Esophagus squamous epithelium (tissue), 4 donors: ENCODE measurements around the gene FAS.

Source experiments
- POLR2A ChIP-seq, 4 donors: fragments of 450-650 bp; IDR thresholded peaks; one replicate each; pipeline ENCODE4 v1.6.1; 2017; ENCODE audit warnings: antibody characterized with exemption in 4 of 4, mild to moderate bottlenecking in 4 of 4, moderate library complexity in 3 of 4
- TF ChIP-seq, protein P1 (sequence below), 6 experiments: fragments of 450-650 bp in 4 of 6; fragments of 200-600 bp in 2 of 6; sonication (generic) in 2 of 6; IDR thresholded peaks; one replicate each; pipeline ENCODE4 v1.5.1; 2016 to 2019; ENCODE audit warnings: antibody characterized with exemption in 6 of 6, mild to moderate bottlenecking in 4 of 6, moderate library complexity in 4 of 6

DNA sequence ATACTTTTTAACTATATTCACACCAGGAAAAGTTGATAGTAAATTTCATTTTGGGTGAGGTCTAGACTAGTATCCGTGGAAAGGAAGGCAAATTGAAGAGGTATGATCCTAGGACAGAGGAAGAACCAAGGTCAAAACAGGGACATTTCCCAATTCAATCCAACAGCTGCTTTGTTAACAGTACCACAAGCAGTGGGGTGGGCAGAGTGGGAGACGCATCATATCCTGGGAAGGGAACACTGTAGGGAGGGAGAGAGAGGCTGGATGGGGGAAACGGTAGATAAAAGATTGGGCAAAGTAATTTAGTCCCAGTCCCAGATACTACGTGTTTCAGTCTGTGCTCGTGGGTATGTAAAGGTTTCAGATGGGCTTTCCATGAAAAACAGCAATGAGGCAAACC is 9.2 kb upstream of the FAS start:
- TF ChIP-seq, protein P1, sequence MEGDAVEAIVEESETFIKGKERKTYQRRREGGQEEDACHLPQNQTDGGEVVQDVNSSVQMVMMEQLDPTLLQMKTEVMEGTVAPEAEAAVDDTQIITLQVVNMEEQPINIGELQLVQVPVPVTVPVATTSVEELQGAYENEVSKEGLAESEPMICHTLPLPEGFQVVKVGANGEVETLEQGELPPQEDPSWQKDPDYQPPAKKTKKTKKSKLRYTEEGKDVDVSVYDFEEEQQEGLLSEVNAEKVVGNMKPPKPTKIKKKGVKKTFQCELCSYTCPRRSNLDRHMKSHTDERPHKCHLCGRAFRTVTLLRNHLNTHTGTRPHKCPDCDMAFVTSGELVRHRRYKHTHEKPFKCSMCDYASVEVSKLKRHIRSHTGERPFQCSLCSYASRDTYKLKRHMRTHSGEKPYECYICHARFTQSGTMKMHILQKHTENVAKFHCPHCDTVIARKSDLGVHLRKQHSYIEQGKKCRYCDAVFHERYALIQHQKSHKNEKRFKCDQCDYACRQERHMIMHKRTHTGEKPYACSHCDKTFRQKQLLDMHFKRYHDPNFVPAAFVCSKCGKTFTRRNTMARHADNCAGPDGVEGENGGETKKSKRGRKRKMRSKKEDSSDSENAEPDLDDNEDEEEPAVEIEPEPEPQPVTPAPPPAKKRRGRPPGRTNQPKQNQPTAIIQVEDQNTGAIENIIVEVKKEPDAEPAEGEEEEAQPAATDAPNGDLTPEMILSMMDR (IDR thresholded peaks at IDR 0.05): no peak
- no peak for TF ChIP-seq POLR2A (IDR thresholded peaks at IDR 0.05)
